ENCODE data around the gene FAT1. TPM values are rescaled to one million over a fixed set of nuclear protein-coding genes. Genes with fewer than 3 reads are reported as not detected.

FAT1 gene
- total RNA-seq, 4 donors from 2014 or later: 73.1 to 95.6 (median 76.5) TPM

DNA sequence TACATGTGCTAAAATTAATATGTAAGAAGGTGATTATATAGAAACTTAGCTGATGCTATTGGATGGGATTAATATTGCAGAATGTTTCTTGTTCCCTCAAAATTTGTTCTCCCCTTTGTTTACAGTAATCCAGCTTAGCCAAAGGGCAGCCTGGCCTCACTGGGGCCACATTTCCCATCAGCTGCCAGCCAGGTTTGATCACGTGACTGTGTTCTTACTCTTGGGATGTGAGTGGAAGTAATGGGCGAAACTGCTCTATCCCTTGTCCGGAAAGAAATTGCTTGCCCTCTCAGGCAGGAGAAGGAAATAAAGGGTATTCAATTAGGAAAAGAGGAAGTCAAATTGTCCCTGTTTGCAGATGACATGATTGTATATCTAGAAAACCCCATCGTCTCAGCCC is 44.1 kb upstream of the FAT1 start:
- intact Hi-C loops (cut with DNase I): no loop called here
- Histone ChIP-seq H3K4me3 (replicated peaks in 1 of 3) (no peak overlapping the region), H3K36me3 (no peaks in the 10 kb centered on the region), H3K27ac (no peak overlapping the region), H3K9me3 (no peaks in the 10 kb centered on the region), H3K27me3 (no peaks in the 10 kb centered on the region), H3K4me1 (no peaks in the 10 kb centered on the region)
- TF ChIP-seq POLR2A (IDR thresholded peaks at IDR 0.05) (no peak), CTCF (IDR thresholded peaks at IDR 0.05) (no peak)
- DNase-seq: no peak
- 91 to 96% methylated on average over 4 of the region's 4 CpGs for WGBS, 2 donors

- Histone ChIP-seq H3K36me3 (no peaks in the 10 kb centered on the region), H3K9me3 (no peaks in the 10 kb centered on the region), H3K4me1 (peaks cover 0 to 7% of the 10 kb centered on the region in 2 donors), H3K27me3 (no peaks in the 10 kb centered on the region), H3K27ac (no peak overlapping the region), H3K4me3 (replicated peaks in 1 of 3) (no peak overlapping the region)
- DNase-seq: no peak
- 86 to 91% methylated on average over 17 to 18 of the region's 18 CpGs for WGBS, 2 donors
- intact Hi-C loops (cut with DNase I): no loop called here
- TF ChIP-seq CTCF (IDR thresholded peaks at IDR 0.05): no peak
- no peak for TF ChIP-seq POLR2A (IDR thresholded peaks at IDR 0.05)
These were observed 42.3 kb upstream of the FAT1 start for GRCh38 chr4:186765673-186766546.

DNA sequence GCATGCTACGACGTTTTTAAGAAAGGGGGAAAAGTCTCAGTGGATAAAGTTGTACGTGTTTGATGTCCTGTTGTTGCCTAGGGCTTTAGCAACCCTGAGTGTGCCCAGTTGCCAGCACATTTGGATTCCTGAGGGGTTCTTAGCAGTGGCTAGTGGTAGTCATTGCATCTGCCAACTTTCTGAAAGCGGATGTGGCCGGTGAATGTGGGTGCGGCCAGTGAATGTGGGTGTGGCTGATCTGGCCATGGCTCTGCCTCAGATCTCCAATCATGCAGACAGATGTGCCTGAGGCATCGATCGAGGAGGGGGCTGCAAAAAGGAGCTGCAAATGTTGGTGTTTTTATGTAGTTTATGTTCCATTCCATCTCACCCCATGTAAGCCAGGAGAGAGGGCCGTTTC is 41.5 kb upstream of the FAT1 start:
- no peak overlapping the region for H3K4me3 ChIP-seq (replicated peaks in 1 of 3)
- H3K27me3 ChIP-seq: no peaks in the 10 kb centered on the region
- no peak for DNase-seq
- peaks cover 0 to 12% of the 10 kb centered on the region in 2 donors for H3K4me1 ChIP-seq
- H3K9me3 ChIP-seq: no peaks in the 10 kb centered on the region
- no peak overlapping the region for H3K27ac ChIP-seq
- no peaks in the 10 kb centered on the region for H3K36me3 ChIP-seq
- TF ChIP-seq CTCF (IDR thresholded peaks at IDR 0.05) (no peak), POLR2A (IDR thresholded peaks at IDR 0.05) (no peak)
- WGBS, 2 donors: 82 to 86% methylated on average over 9 of the region's 9 CpGs
- intact Hi-C loops (cut with DNase I): no loop called here

DNA sequence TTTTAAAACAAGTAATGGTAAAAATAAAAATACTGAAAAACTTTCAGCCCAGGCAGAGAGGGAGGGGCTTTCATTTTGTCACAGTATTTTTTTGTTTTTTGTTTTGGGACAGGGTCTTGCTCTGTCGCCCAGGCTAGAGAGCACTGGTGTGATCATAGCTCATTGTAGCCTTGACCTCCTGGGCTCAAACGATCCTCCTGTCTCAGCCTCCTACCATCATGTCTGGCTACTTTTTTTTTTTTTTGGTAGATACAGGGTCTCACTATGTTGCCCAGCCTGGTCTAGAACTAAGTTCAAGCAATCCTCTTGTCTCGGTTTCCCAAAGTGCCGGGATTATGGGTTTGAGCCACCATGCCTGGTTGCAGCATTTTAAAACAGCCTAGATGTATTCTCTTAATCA is 40.8 kb upstream of the FAT1 start:
- H3K27me3 ChIP-seq: no peaks in the 10 kb centered on the region
- 94 to 95% methylated on average over 4 of the region's 4 CpGs for WGBS, 2 donors
- H3K27ac ChIP-seq: no peak overlapping the region
- no peaks in the 10 kb centered on the region for H3K36me3 ChIP-seq
- intact Hi-C loops (cut with DNase I): no loop called here
- H3K4me1 ChIP-seq: peaks cover 0 to 12% of the 10 kb centered on the region in 2 donors
- no peak overlapping the region for H3K4me3 ChIP-seq (replicated peaks in 1 of 3)
- DNase-seq: no peak
- TF ChIP-seq CTCF (IDR thresholded peaks at IDR 0.05) (no peak), POLR2A (IDR thresholded peaks at IDR 0.05) (no peak)
- no peaks in the 10 kb centered on the region for H3K9me3 ChIP-seq

- TF ChIP-seq CTCF (IDR thresholded peaks at IDR 0.05): no peak
- no peak for TF ChIP-seq POLR2A (IDR thresholded peaks at IDR 0.05)
- H3K27me3 ChIP-seq: no peaks in the 10 kb centered on the region
- no peaks in the 10 kb centered on the region for H3K9me3 ChIP-seq
- 95 to 96% methylated on average over 4 of the region's 4 CpGs for WGBS, 2 donors
- no peak overlapping the region for H3K27ac ChIP-seq
- H3K4me1 ChIP-seq: peaks cover 0 to 12% of the 10 kb centered on the region in 2 donors
- no peaks in the 10 kb centered on the region for H3K36me3 ChIP-seq
- intact Hi-C loops (cut with DNase I): no loop called here
- DNase-seq: no peak
- H3K4me3 ChIP-seq (replicated peaks in 1 of 3): no peak overlapping the region
These were observed 39.2 kb upstream of the FAT1 start for GRCh38 chr4:186762865-186763264.

Measured in thyroid gland (tissue), 4 donors.